H9 (cell line): ENCODE measurements around the gene KCNAB1. TPM values are rescaled to one million over a fixed set of nuclear protein-coding genes. Genes with fewer than 3 reads are reported as not detected.
A peak's percentile ranks its signal among the peaks of the same experiment; 100 is the strongest.

Source experiments
- DNase-seq: peaks from one replicate; pipeline ENCODE4 v3.0.0-alpha.2; 2017
- H2AFZ ChIP-seq: one replicate; pipeline ENCODE4 v1.6.1; 2013; ENCODE audit warnings: mild to moderate bottlenecking, low read length, control low read depth, moderate library complexity
- H2AK5ac ChIP-seq: 2 replicates; pipeline ENCODE4 v1.6.1; 2013; ENCODE audit warnings: low read length, control low read depth, mixed read lengths; ENCODE audit not compliant: insufficient read length
- H2BK120ac ChIP-seq: one replicate; pipeline ENCODE4 v1.6.1; 2013; ENCODE audit warnings: low read depth, mild to moderate bottlenecking, low read length, control low read depth, inconsistent platforms; ENCODE audit not compliant: poor library complexity, severe bottlenecking
- H2BK12ac ChIP-seq: 2 replicates; pipeline ENCODE4 v1.6.1; 2013; ENCODE audit warnings: low read length, control low read depth, mixed read lengths, low read depth; ENCODE audit not compliant: insufficient read length
- H2BK15ac ChIP-seq: 2 replicates; pipeline ENCODE4 v1.6.1; 2013; ENCODE audit warnings: low read depth, low read length, control low read depth
- H2BK20ac ChIP-seq: one replicate; pipeline ENCODE4 v1.6.1; 2013; ENCODE audit warnings: low read depth, mild to moderate bottlenecking, low read length, control low read depth, inconsistent platforms; ENCODE audit not compliant: poor library complexity, severe bottlenecking
- H2BK5ac ChIP-seq: 2 replicates; pipeline ENCODE4 v1.6.1; 2013; ENCODE audit warnings: low read length, control low read depth, mixed read lengths; ENCODE audit not compliant: insufficient read length
- H3K14ac ChIP-seq: 2 replicates; pipeline ENCODE4 v1.6.1; 2013; ENCODE audit warnings: low read length, control low read depth; ENCODE audit not compliant: insufficient read depth
- H3K18ac ChIP-seq: 2 replicates; pipeline ENCODE4 v1.6.1; 2013; ENCODE audit warnings: low read depth, mild to moderate bottlenecking, mixed read lengths, low read length, control low read depth; ENCODE audit not compliant: insufficient read length
- H3K23ac ChIP-seq: 2 replicates; pipeline ENCODE4 v1.6.1; 2013; ENCODE audit warnings: low read length, control low read depth, mixed read lengths, low read depth; ENCODE audit not compliant: insufficient read length
- H3K23me2 ChIP-seq: 2 replicates; pipeline ENCODE4 v1.6.1; 2013; ENCODE audit warnings: low read depth, mild to moderate bottlenecking, mixed read lengths, low read length, control low read depth; ENCODE audit not compliant: insufficient read length, poor library complexity, severe bottlenecking
- H3K27ac ChIP-seq: 2 replicates; pipeline ENCODE4 v1.5.1; 2013; ENCODE audit warnings: low read length, control low read depth, mixed read lengths, low read depth; ENCODE audit not compliant: insufficient read length
- H3K27me3 ChIP-seq: 2 replicates; pipeline ENCODE4 v1.6.1; 2013; ENCODE audit warnings: low read length, control low read depth, inconsistent platforms; ENCODE audit not compliant: insufficient read depth
- H3K4ac ChIP-seq: 2 replicates; pipeline ENCODE4 v1.6.1; 2013; ENCODE audit warnings: low read depth, mild to moderate bottlenecking, control low read depth, inconsistent platforms, low read length, moderate library complexity
- H3K4me1 ChIP-seq: 2 replicates; pipeline ENCODE4 v1.6.1; 2013; ENCODE audit warnings: low read length, control low read depth, inconsistent platforms; ENCODE audit not compliant: insufficient read depth
- H3K4me2 ChIP-seq: 2 replicates; pipeline ENCODE4 v1.6.1; 2013; ENCODE audit warnings: low read length, control low read depth, mixed read lengths; ENCODE audit not compliant: insufficient read length, insufficient read depth
- H3K56ac ChIP-seq: 2 replicates; pipeline ENCODE4 v1.6.1; 2013; ENCODE audit warnings: low read depth, mild to moderate bottlenecking, mixed read lengths, low read length, control low read depth; ENCODE audit not compliant: insufficient read length
- H3K79me1 ChIP-seq: 2 replicates; pipeline ENCODE4 v1.6.1; 2013; ENCODE audit warnings: low read depth, mild to moderate bottlenecking, moderate library complexity, low read length, control low read depth, inconsistent platforms; ENCODE audit not compliant: insufficient read depth, poor library complexity, severe bottlenecking
- H3K79me2 ChIP-seq: 2 replicates; pipeline ENCODE4 v1.6.1; 2013; ENCODE audit warnings: low read length, control low read depth, inconsistent platforms; ENCODE audit not compliant: insufficient read depth
- H3K9ac ChIP-seq: 2 replicates; pipeline ENCODE4 v1.6.1; 2013; ENCODE audit warnings: low read length, control low read depth, mixed read lengths; ENCODE audit not compliant: insufficient read length; ENCODE audit errors: extremely low read depth
- H3K9me3 ChIP-seq: one replicate; pipeline ENCODE4 v1.6.1; 2013; ENCODE audit warnings: low read depth, low read length, inconsistent platforms; ENCODE audit not compliant: control insufficient read depth
- H3T11ph ChIP-seq: one replicate; pipeline ENCODE4 v1.6.1; 2013; ENCODE audit warnings: mild to moderate bottlenecking, low read length, control low read depth, inconsistent platforms
- H4K20me1 ChIP-seq: one replicate; pipeline ENCODE4 v1.6.1; 2013; ENCODE audit not compliant: control insufficient read depth, insufficient read length, insufficient read depth
- H4K5ac ChIP-seq: 2 replicates; pipeline ENCODE4 v1.6.1; 2013; ENCODE audit warnings: low read depth, mild to moderate bottlenecking, mixed read lengths, low read length, control low read depth; ENCODE audit not compliant: insufficient read length
- H4K8ac ChIP-seq: replicated peaks from 2 replicates; pipeline ENCODE4 v1.6.1; 2013; ENCODE audit warnings: low read length, control low read depth, mixed read lengths, low read depth; ENCODE audit not compliant: insufficient read length
- H4K91ac ChIP-seq: 2 replicates; pipeline ENCODE4 v1.6.1; 2013; ENCODE audit warnings: low read depth, mild to moderate bottlenecking, moderate library complexity, mixed read lengths, low read length, control low read depth; ENCODE audit not compliant: insufficient read length
- H3K27ac Mint-ChIP-seq, 3 experiments: 2 replicates in 2 of 3; 3 replicates in 1 of 3; pipeline ENCODE4 v1.8.0; 2020 to 2021; ENCODE audit warnings: mixed read lengths in 3 of 3, mild to moderate bottlenecking in 1 of 3, moderate library complexity in 1 of 3
- H3K27me3 Mint-ChIP-seq: 2 replicates; pipeline ENCODE4 v1.8.0; 2021; ENCODE audit warnings: low read depth, mild to moderate bottlenecking, moderate library complexity, mixed read lengths
- H3K36me3 Mint-ChIP-seq, 3 experiments: 2 replicates in 2 of 3; 3 replicates in 1 of 3; pipeline ENCODE4 v1.8.0; 2020 to 2021; ENCODE audit warnings: low read depth in 3 of 3, mixed read lengths in 3 of 3; ENCODE audit not compliant: insufficient read depth in 1 of 3
- H3K4me1 Mint-ChIP-seq, 2 experiments: 2 replicates each; pipeline ENCODE4 v1.8.0; 2020; ENCODE audit warnings: mixed read lengths in 2 of 2
- H3K4me3 Mint-ChIP-seq, 2 experiments: 2 replicates in 1 of 2; 3 replicates in 1 of 2; pipeline ENCODE4 v1.8.0; 2020 to 2021; ENCODE audit warnings: mild to moderate bottlenecking in 2 of 2, mixed read lengths in 2 of 2, moderate library complexity in 1 of 2
- H3K9me3 Mint-ChIP-seq, 2 experiments: 2 replicates in 1 of 2; 3 replicates in 1 of 2; pipeline ENCODE4 v1.8.0; 2020; ENCODE audit warnings: mild to moderate bottlenecking in 2 of 2, mixed read lengths in 2 of 2, moderate library complexity in 1 of 2
- CTCF ChIP-seq: fragments of 200-600 bp; sonication (generic); conservative IDR thresholded peaks from 3 replicates; pipeline ENCODE4 v1.8.0; 2021; ENCODE audit warnings: antibody characterized with exemption, mild to moderate bottlenecking
- WGBS: extraction: QIAGEN DNeasy Blood & Tissue Kit; methylation state at CpG from one replicate; pipeline ENCODE4 v1.1.7; 2013; ENCODE audit warnings: missing lambda C conversion rate, low lambda C conversion rate, mixed read lengths; ENCODE audit not compliant: insufficient read length; ENCODE audit errors: extremely low coverage; 5-methylcytosine and 5-hydroxymethylcytosine counted together
- total RNA-seq: library from RNA; stranded (reverse); gene quantifications from 2 replicates; pipeline ENCODE4 v1.2.1, GENCODE V29; 2021

The KCNAB1 gene
- total RNA-seq, 1 experiment from 2014 or later = 3.7 TPM

GRCh38 chr3:156412600-156412999 is 292.2 kb downstream of the KCNAB1 start:
- no peak overlapping the region for H2AK5ac ChIP-seq
- no peak overlapping the region for H3K9ac ChIP-seq
- no peaks in the 10 kb centered on the region for H4K20me1 ChIP-seq
- TF ChIP-seq CTCF = no peak
- H3K9me3 ChIP-seq = no peaks in the 10 kb centered on the region
- no peak overlapping the region for H2BK20ac ChIP-seq
- no peak overlapping the region for H3K14ac ChIP-seq
- no peak overlapping the region for H4K5ac ChIP-seq
- H2AFZ ChIP-seq = no peak overlapping the region
- no peak overlapping the region for H2BK120ac ChIP-seq
- no peak for DNase-seq
- H3K79me2 ChIP-seq = no peaks in the 10 kb centered on the region
- H3K9me3 Mint-ChIP-seq = no peaks in the 10 kb centered on the region
- no peak overlapping the region for H2BK15ac ChIP-seq
- H3K23ac ChIP-seq = no peak overlapping the region
- H3K18ac ChIP-seq = no peak overlapping the region
- no peak overlapping the region for H4K91ac ChIP-seq
- no peak overlapping the region for H3K27ac ChIP-seq
- no peaks in the 10 kb centered on the region for H3K79me1 ChIP-seq
- H3K4me1 ChIP-seq = no peaks in the 10 kb centered on the region
- no peak overlapping the region for H3K4me2 ChIP-seq
- H3K4me1 Mint-ChIP-seq = peaks cover 6 to 7% of the 10 kb centered on the region in 2 experiments; a peak in 2 of 4 replicates
- H3K27me3 Mint-ChIP-seq = no peaks in the 10 kb centered on the region
- no peak overlapping the region for H3K56ac ChIP-seq
- WGBS = no CpG with 5 or more reads among the region's 1 CpG
- no peaks in the 10 kb centered on the region for H3K36me3 Mint-ChIP-seq
- H3K23me2 ChIP-seq = no peaks in the 10 kb centered on the region
- no peak overlapping the region for H3T11ph ChIP-seq
- H3K4me3 Mint-ChIP-seq = no peak overlapping the region
- H3K4ac ChIP-seq = no peak overlapping the region
- H3K27me3 ChIP-seq = no peaks in the 10 kb centered on the region
- peak overlapping the region in 1 of 3 experiments; percentile 35; a peak in 1 of 7 replicates for H3K27ac Mint-ChIP-seq
- no peak overlapping the region for H2BK5ac ChIP-seq
- H4K8ac ChIP-seq = no peak overlapping the region
- no peak overlapping the region for H2BK12ac ChIP-seq
